ENCODE results near the gene TRIM4.

Gene TRIM4

GRCh38 chr7:99928994-99929729 lies 9.8 kb upstream of the TRIM4 start, which contains the start of gene GJC3:
Gene GJC3 (minus strand): TSS chr7:99929620. CDS start chr7:99929620, 0 bp downstream.
- no peaks in the 10 kb centered on the region for H3K9me3 ChIP-seq (ENCODE audit: insufficient read depth, low read depth, low read length)
- H3K9ac ChIP-seq (ENCODE audit: low read depth, low read length, poor library complexity, severe bottlenecking) = peak within 1 kb of the TSS; percentile 61
- peaks cover 6% of the 10 kb centered on the region for H3K4me1 ChIP-seq (ENCODE audit: insufficient read depth, low read length, poor library complexity, severe bottlenecking)
- no peaks in the 10 kb centered on the region for H3K9me2 ChIP-seq (replicated peaks; ENCODE audit: low read depth, low read length)
- no peaks in the 10 kb centered on the region for H3F3A ChIP-seq (ENCODE audit: low read depth)
- H2AFZ ChIP-seq (ENCODE audit: low read length) = peak within 1 kb of the TSS; percentile 86
- peak within 1 kb of the TSS; percentile 72 for H3K4me3 ChIP-seq (ENCODE audit: low read length, poor library complexity, severe bottlenecking)
- TF ChIP-seq CTCF (conservative IDR thresholded peaks at IDR 0.05; ENCODE audit: low read length) = peak; percentile 55
- no peak for TF ChIP-seq EZH2phosphoT487 (IDR thresholded peaks at IDR 0.05; ENCODE audit: borderline replicate concordance)
- no peaks in the 10 kb centered on the region for H4K20me1 ChIP-seq (ENCODE audit: insufficient read depth, low read length, poor library complexity, severe bottlenecking)
- H3K79me2 ChIP-seq (ENCODE audit: insufficient read depth, low read length) = no peaks in the 10 kb centered on the region
- no peaks in the 10 kb centered on the region for H3K36me3 ChIP-seq (ENCODE audit: insufficient read depth, low read length)
- H3K4me2 ChIP-seq (ENCODE audit: low read depth, low read length, poor library complexity, severe bottlenecking) = peak within 1 kb of the TSS; percentile 73
- H3K27me3 ChIP-seq (ENCODE audit: insufficient read depth, low read length, poor library complexity, severe bottlenecking) = peaks cover 55% of the 10 kb centered on the region

GRCh38 chr7:99928188-99928587 lies 8.9 kb upstream of the TRIM4 start:
- no peak overlapping the region for H3K4me2 ChIP-seq (ENCODE audit: low read depth, low read length, poor library complexity, severe bottlenecking)
- no peak overlapping the region for H3K9ac ChIP-seq (ENCODE audit: low read depth, low read length, poor library complexity, severe bottlenecking)
- no peak overlapping the region for H3K4me3 ChIP-seq (ENCODE audit: low read length, poor library complexity, severe bottlenecking)
- peaks cover 6% of the 10 kb centered on the region for H3K4me1 ChIP-seq (ENCODE audit: insufficient read depth, low read length, poor library complexity, severe bottlenecking)
- no peaks in the 10 kb centered on the region for H3K36me3 ChIP-seq (ENCODE audit: insufficient read depth, low read length)
- H3F3A ChIP-seq (ENCODE audit: low read depth) = no peaks in the 10 kb centered on the region
- no peak for TF ChIP-seq EZH2phosphoT487 (IDR thresholded peaks at IDR 0.05; ENCODE audit: borderline replicate concordance)
- H3K9me3 ChIP-seq (ENCODE audit: insufficient read depth, low read depth, low read length) = no peaks in the 10 kb centered on the region
- peaks cover 62% of the 10 kb centered on the region for H3K27me3 ChIP-seq (ENCODE audit: insufficient read depth, low read length, poor library complexity, severe bottlenecking)
- H3K79me2 ChIP-seq (ENCODE audit: insufficient read depth, low read length) = no peaks in the 10 kb centered on the region
- no peak overlapping the region for H2AFZ ChIP-seq (ENCODE audit: low read length)
- no peaks in the 10 kb centered on the region for H4K20me1 ChIP-seq (ENCODE audit: insufficient read depth, low read length, poor library complexity, severe bottlenecking)
- no peaks in the 10 kb centered on the region for H3K9me2 ChIP-seq (replicated peaks; ENCODE audit: low read depth, low read length)

GRCh38 chr7:99927536-99927935 lies 8.2 kb upstream of the TRIM4 start:
- Histone ChIP-seq H3F3A (ENCODE audit: low read depth) (no peaks in the 10 kb centered on the region), H3K4me2 (ENCODE audit: low read depth, low read length, poor library complexity, severe bottlenecking) (no peak overlapping the region), H3K9me3 (ENCODE audit: insufficient read depth, low read depth, low read length) (no peaks in the 10 kb centered on the region), H2AFZ (ENCODE audit: low read length) (no peak overlapping the region), H3K36me3 (ENCODE audit: insufficient read depth, low read length) (no peaks in the 10 kb centered on the region), H3K9me2 (replicated peaks; ENCODE audit: low read depth, low read length) (no peaks in the 10 kb centered on the region), H3K79me2 (ENCODE audit: insufficient read depth, low read length) (no peaks in the 10 kb centered on the region), H3K4me3 (ENCODE audit: low read length, poor library complexity, severe bottlenecking) (no peak overlapping the region), H3K4me1 (ENCODE audit: insufficient read depth, low read length, poor library complexity, severe bottlenecking) (peaks cover 6% of the 10 kb centered on the region), H3K9ac (ENCODE audit: low read depth, low read length, poor library complexity, severe bottlenecking) (no peak overlapping the region), H4K20me1 (ENCODE audit: insufficient read depth, low read length, poor library complexity, severe bottlenecking) (no peaks in the 10 kb centered on the region), H3K27me3 (ENCODE audit: insufficient read depth, low read length, poor library complexity, severe bottlenecking) (peaks cover 60% of the 10 kb centered on the region)
- TF ChIP-seq EZH2phosphoT487 (IDR thresholded peaks at IDR 0.05; ENCODE audit: borderline replicate concordance) = no peak
- TF ChIP-seq CTCF (conservative IDR thresholded peaks at IDR 0.05; ENCODE audit: low read length) = no peak

- Histone ChIP-seq H3K9me3 (ENCODE audit: insufficient read depth, low read depth, low read length) (no peaks in the 10 kb centered on the region), H3K4me2 (ENCODE audit: low read depth, low read length, poor library complexity, severe bottlenecking) (no peak overlapping the region), H3K36me3 (ENCODE audit: insufficient read depth, low read length) (no peaks in the 10 kb centered on the region), H2AFZ (ENCODE audit: low read length) (no peak overlapping the region), H3K27me3 (ENCODE audit: insufficient read depth, low read length, poor library complexity, severe bottlenecking) (peaks cover 57% of the 10 kb centered on the region), H3K9ac (ENCODE audit: low read depth, low read length, poor library complexity, severe bottlenecking) (no peak overlapping the region), H4K20me1 (ENCODE audit: insufficient read depth, low read length, poor library complexity, severe bottlenecking) (no peaks in the 10 kb centered on the region), H3K9me2 (replicated peaks; ENCODE audit: low read depth, low read length) (no peaks in the 10 kb centered on the region), H3F3A (ENCODE audit: low read depth) (no peaks in the 10 kb centered on the region), H3K4me3 (ENCODE audit: low read length, poor library complexity, severe bottlenecking) (no peak overlapping the region), H3K79me2 (ENCODE audit: insufficient read depth, low read length) (no peaks in the 10 kb centered on the region), H3K4me1 (ENCODE audit: insufficient read depth, low read length, poor library complexity, severe bottlenecking) (peaks cover 6% of the 10 kb centered on the region)
- TF ChIP-seq CTCF (conservative IDR thresholded peaks at IDR 0.05; ENCODE audit: low read length) (no peak), EZH2phosphoT487 (IDR thresholded peaks at IDR 0.05; ENCODE audit: borderline replicate concordance) (no peak)
Measured at GRCh38 chr7:99926321-99926720, 7.0 kb upstream of the TRIM4 start.
